Heart right ventricle (tissue), 16 donors: ENCODE measurements around the gene MCF2L2. TPM values are rescaled to one million over a fixed set of nuclear protein-coding genes. Genes with fewer than 3 reads are reported as not detected.

Source experiments
- ATAC-seq, 8 donors: fragments of 200-7000 bp; cut with Tn5 transposase; one replicate each; pipeline ENCODE4 v1.9.1; 2020; ENCODE audit warnings: mild to moderate bottlenecking in 8 of 8, moderate library complexity in 8 of 8, moderate number of reproducible peaks in 1 of 8
- DNase-seq, 2 donors: peaks; one replicate each; pipeline ENCODE4 v3.0.0-alpha.2; 2020
- H3K27ac ChIP-seq, 10 donors: fragments of 200-600 bp; sonication (generic) in 2 of 10; one replicate each; pipeline versions ENCODE4 v1.5.0 to v1.8.0; 2020 to 2022; ENCODE audit warnings: mild to moderate bottlenecking in 3 of 10
- H3K27me3 ChIP-seq, 7 donors: fragments of 200-600 bp; one replicate each; pipeline ENCODE4 v1.8.0; 2021 to 2022; ENCODE audit warnings: mild to moderate bottlenecking in 2 of 7
- H3K36me3 ChIP-seq, 9 donors: fragments of 200-600 bp; sonication (generic) in 1 of 9; one replicate each; pipeline versions ENCODE4 v1.5.0 to v1.8.0; 2020 to 2022; ENCODE audit warnings: mild to moderate bottlenecking in 2 of 9
- H3K4me1 ChIP-seq, 9 donors: fragments of 200-600 bp; sonication (generic) in 1 of 9; one replicate each; pipeline versions ENCODE4 v1.5.0 to v1.8.0; 2020 to 2022; ENCODE audit warnings: mild to moderate bottlenecking in 4 of 9
- H3K4me3 ChIP-seq, 10 donors: fragments of 200-600 bp; sonication (generic) in 2 of 10; one replicate each; pipeline versions ENCODE4 v1.5.0 to v1.8.0; 2020 to 2022; ENCODE audit warnings: mild to moderate bottlenecking in 7 of 10, moderate library complexity in 2 of 10
- H3K9me3 ChIP-seq, 11 donors: fragments of 200-600 bp in 10 of 11; sonication (generic) in 2 of 11; one replicate each; pipeline versions ENCODE4 v1.5.0 to v1.8.0; 2013 to 2022; ENCODE audit warnings: mild to moderate bottlenecking in 2 of 11, control low read depth in 1 of 11, moderate library complexity in 1 of 11
- WGBS, 2 donors: extraction: QIAGEN DNeasy Blood & Tissue Kit; methylation state at CpG; one replicate each; pipeline ENCODE4 v1.1.7; 2013; ENCODE audit warnings: inconsistent platforms in 1 of 2; 5-methylcytosine and 5-hydroxymethylcytosine counted together
- intact Hi-C, 10 donors: fragments of 100-400 bp; cut with DNase I; formaldehyde crosslinking; loops; one replicate each; pipeline versions ENCODE4 v1.11.1 to v1.14.2; 2022
- polyA plus RNA-seq, 2 donors: library from polyadenylated mRNA; stranded (reverse); fragments of 200-250 nt; gene quantifications; one replicate each; pipeline ENCODE4 v1.2.3, GENCODE V29; 2013
- total RNA-seq, 10 donors: library from RNA; stranded (reverse); fragmentation: NEBNext Ultra II Directional in 3 of 10; extraction: Animal tissue kit (Norgen Biotek cat#: 25700) in 3 of 10; gene quantifications; one replicate each; pipeline versions ENCODE4 v1.2.1 to v1.2.4, GENCODE V29; 2021 to 2023
- TF ChIP-seq, protein P1 (sequence below), 9 donors: fragments of 200-600 bp; sonication (generic) in 2 of 9; IDR thresholded peaks; one replicate each; pipeline versions ENCODE4 v1.5.0 to v1.8.0; 2021 to 2022; ENCODE audit warnings: antibody characterized with exemption in 9 of 9, mild to moderate bottlenecking in 5 of 9, moderate library complexity in 1 of 9
- donor health status: Arrhythmogenic right ventricular cardiomyopathy.
- donor health status: ischemic (EF 13 %, LVEDD 7.1; RV severe dilation, severe dysfunction).
- donor health status: healthy with polysubstance abuse.
- donor health status: DM: no; HTN: yes; CAD: no.
- donor health status: DM: no; HTN: no; CAD: no.
- donor health status: ischemic (EF 25% LVEDD 6.9; RV normal size, moderate dysfunction).
- donor health status: ischemic (EF 25% LVEDD 5.7; RV mildly dilated, moderate dysfunction).
- donor health status: healthy.
- donor health status: DM: yes; HTN: yes; CAD: no.
- donor health status: Ischemic cardiomyopathy.
- donor health status: ischemic (EF 35%, LVEDD 5.7; RV mildly dilated, moderate dysfunction).
- donor health status: nonischemic (EF 11% LVEDD 7.7; RV severe dilation, severe dysfunction).
- donor health status: DM: yes; HTN: yes; CAD: no.
- donor health status: PGD.
- donor health status: ischemic (EF 29% LVEDD 5.4; RV normal size, mild dysfunction).
- donor health status: nonischemic (EF 23%, LVEDD 6.1; RV moderate dilation, normal function).

Gene MCF2L2
- total and polyA plus RNA-seq, 12 donors = 0.09 to 1.5 (median 0.40) TPM; not detected in 1

DNA sequence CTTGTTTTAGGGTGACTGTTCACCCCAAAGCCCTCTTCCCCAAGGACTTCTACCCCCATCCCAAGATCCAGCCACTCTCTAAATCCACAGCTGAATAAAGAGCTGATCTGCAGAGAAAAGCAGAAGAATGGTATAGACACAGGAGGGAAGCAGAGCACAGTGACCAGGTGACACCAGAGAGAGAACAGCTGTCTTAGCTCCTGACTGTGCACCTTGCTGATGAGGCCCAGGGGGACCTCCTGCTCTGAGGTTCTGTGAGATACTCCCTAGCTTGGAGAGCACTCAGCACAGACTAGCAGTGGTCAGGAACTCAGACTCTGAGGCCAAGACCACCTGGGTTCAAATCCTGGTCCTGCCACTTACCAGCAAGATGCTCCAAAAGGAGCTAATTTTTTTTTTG, 17.7 kb downstream of the MCF2L2 start:
- Histone ChIP-seq H3K4me3 (no peak overlapping the region), H3K27ac (no peak overlapping the region), H3K36me3 (no peaks in the 10 kb centered on the region), H3K27me3 (no peaks in the 10 kb centered on the region), H3K4me1 (peaks cover 0 to 21% (median 8%) of the 10 kb centered on the region in 9 donors), H3K9me3 (no peaks in the 10 kb centered on the region)
- intact Hi-C loops = no loop called here
- TF ChIP-seq, protein P1, sequence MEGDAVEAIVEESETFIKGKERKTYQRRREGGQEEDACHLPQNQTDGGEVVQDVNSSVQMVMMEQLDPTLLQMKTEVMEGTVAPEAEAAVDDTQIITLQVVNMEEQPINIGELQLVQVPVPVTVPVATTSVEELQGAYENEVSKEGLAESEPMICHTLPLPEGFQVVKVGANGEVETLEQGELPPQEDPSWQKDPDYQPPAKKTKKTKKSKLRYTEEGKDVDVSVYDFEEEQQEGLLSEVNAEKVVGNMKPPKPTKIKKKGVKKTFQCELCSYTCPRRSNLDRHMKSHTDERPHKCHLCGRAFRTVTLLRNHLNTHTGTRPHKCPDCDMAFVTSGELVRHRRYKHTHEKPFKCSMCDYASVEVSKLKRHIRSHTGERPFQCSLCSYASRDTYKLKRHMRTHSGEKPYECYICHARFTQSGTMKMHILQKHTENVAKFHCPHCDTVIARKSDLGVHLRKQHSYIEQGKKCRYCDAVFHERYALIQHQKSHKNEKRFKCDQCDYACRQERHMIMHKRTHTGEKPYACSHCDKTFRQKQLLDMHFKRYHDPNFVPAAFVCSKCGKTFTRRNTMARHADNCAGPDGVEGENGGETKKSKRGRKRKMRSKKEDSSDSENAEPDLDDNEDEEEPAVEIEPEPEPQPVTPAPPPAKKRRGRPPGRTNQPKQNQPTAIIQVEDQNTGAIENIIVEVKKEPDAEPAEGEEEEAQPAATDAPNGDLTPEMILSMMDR (IDR thresholded peaks at IDR 0.05) = no peak
- DNase-seq = no peak
- peak in 1 of 8 donors; percentile 39 for ATAC-seq

DNA sequence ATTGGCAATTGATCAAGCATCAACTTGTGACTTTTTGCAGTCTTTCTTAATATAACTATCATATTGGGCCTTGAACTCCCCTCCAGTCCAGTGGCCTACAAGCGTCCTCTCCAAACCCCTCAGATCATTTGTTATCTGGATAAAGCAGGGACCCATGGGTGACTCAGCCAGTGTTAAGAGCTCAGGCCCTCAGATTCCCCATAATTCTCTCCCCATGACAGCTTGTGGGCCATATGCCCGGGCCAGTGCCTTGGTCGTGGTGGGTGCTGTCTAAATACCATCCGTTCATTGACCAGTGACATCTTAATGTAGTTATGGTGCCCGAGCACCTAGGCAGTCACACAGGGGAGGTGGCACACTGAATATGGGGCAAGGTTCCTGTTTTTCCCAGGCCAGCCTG, 18.1 kb downstream of the MCF2L2 start:
- peaks cover 0 to 21% (median 8%) of the 10 kb centered on the region in 9 donors for H3K4me1 ChIP-seq
- H3K4me3 ChIP-seq = no peak overlapping the region
- 90 to 96% methylated on average over 5 of the region's 5 CpGs for WGBS, 2 donors
- H3K9me3 ChIP-seq = no peaks in the 10 kb centered on the region
- intact Hi-C loops = no loop called here
- ATAC-seq (peak in 1 of 8 donors; percentile 49), DNase-seq (no peak)
- H3K27me3 ChIP-seq = no peaks in the 10 kb centered on the region
- no peaks in the 10 kb centered on the region for H3K36me3 ChIP-seq
- TF ChIP-seq, protein P1 (IDR thresholded peaks at IDR 0.05) = no peak
- no peak overlapping the region for H3K27ac ChIP-seq

DNA sequence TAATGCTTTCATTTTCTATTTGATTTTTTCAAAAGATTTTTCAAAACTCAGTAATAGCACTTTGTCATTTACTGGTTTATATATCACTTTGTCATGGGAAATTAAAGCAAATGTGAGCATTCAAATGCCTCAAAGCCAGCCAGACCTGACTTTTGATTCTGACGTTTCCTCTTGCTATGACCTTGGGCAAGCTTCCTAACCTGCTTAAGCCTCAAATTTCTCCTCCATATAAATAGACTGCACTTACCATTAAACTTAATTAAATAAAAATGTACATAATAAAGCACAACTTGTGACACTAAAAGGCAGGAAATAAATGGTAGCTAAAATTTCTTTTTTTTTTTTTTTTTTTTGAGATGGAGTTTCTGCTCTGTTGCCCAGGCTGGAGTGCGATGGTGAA, 19.2 kb downstream of the MCF2L2 start:
- intact Hi-C loops = no loop called here
- TF ChIP-seq, protein P1 (IDR thresholded peaks at IDR 0.05) = no peak
- Histone ChIP-seq H3K27me3 (no peaks in the 10 kb centered on the region), H3K27ac (no peak overlapping the region), H3K4me1 (peaks cover 0 to 21% (median 8%) of the 10 kb centered on the region in 9 donors), H3K4me3 (no peak overlapping the region), H3K36me3 (no peaks in the 10 kb centered on the region), H3K9me3 (no peaks in the 10 kb centered on the region)
- DNase-seq = no peak
- 61 to 63% methylated on average over 2 of the region's 2 CpGs for WGBS, 2 donors
- ATAC-seq = no peak

DNA sequence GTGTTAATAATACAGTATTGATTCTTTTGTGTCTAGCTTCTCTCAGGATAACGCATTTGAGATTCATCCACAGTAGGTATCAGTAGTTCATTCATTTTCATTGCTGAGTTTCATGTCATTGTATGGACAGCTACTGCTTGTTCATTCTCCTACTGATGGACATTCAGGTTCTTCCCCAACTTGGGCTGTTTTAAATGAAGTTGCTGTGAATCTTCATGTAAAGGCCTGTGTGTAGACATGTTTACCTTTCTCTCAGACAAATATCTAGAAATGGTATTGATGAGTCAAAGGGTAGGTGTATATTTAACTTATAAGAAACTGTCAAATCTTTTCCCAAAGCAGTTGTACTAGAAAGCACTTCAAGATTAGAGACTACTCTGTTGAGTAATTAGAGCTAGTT, 26.7 kb downstream of the MCF2L2 start:
- peaks cover 0 to 12% (median 0%) of the 10 kb centered on the region in 7 donors for H3K27me3 ChIP-seq
- no peak overlapping the region for H3K27ac ChIP-seq
- H3K9me3 ChIP-seq = no peaks in the 10 kb centered on the region
- no peak overlapping the region for H3K4me3 ChIP-seq
- H3K4me1 ChIP-seq = no peaks in the 10 kb centered on the region
- H3K36me3 ChIP-seq = no peaks in the 10 kb centered on the region
- ATAC-seq (no peak), DNase-seq (no peak)
- TF ChIP-seq, protein P1 (IDR thresholded peaks at IDR 0.05) = no peak
- WGBS, 2 donors = 96 to 100% methylated on average over 1 of the region's 1 CpG
- intact Hi-C loops = no loop called here
